ENCODE measurements around the gene GNB3. TPM values are rescaled to one million over a fixed set of nuclear protein-coding genes. Genes with fewer than 3 reads are reported as not detected.

The GNB3 gene
- total and polyA plus RNA-seq, 9 of the 15 experiments (the other 6 are each of a cell fraction or from before 2014, with no cell fraction given): 1.4 to 5.8 (median 2.0) TPM

DNA sequence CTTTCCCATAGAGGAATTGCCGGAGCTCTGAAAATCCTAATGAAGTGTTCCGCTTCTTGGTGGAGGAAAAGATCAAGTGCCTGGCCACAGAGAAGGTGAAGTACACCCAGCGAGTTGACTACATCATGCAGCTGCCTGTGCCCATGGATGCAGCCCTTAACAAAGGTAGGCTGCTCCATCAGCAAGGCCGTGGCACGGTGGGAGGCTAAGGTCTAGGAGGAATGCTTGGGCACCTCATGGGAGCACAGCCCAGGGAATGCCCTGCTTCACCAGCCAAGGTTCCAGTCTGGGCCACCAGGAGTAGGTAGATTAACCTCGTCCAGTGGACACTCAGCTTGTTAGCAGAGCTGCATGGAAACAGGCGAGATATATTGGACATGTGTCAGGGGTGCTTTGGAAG is 20.2 kb downstream of the GNB3 start:
- no peaks in the 10 kb centered on the region for H3K27me3 ChIP-seq (ENCODE audit: control insufficient read depth in 2 of 2, insufficient read depth in 2 of 2, low read length in 2 of 2)
- no peak overlapping the region for H3K27ac ChIP-seq (ENCODE audit: extremely low read depth, low read depth, low read length)
- CTCF ChIA-PET (ENCODE audit: low intra/inter-chr PET ratio): no interaction called here
- in situ Hi-C loops (cut with MboI) (no loop called here), intact Hi-C loops (cut with micrococcal nuclease) (no loop called here)
- peaks cover 91% of the 10 kb centered on the region for H3K36me3 ChIP-seq (ENCODE audit: control insufficient read depth, insufficient read depth, low read length)
- no peak for DNase-seq (ENCODE audit: extremely low read depth in 1 of 4, low spot score in 3 of 4)
- no peak overlapping the region for H3K4me2 ChIP-seq (ENCODE audit: insufficient read depth, low read length)
- H4K20me1 ChIP-seq (replicated peaks; ENCODE audit: control insufficient read depth, insufficient read depth, low read length): no peaks in the 10 kb centered on the region
- no peak overlapping the region for H2AFZ ChIP-seq (ENCODE audit: low read depth, low read length)
- FAIRE-seq: no peak
- no TSS peak for BruUV-seq (replicated peaks)
- no peaks in the 10 kb centered on the region for H3K79me2 ChIP-seq (ENCODE audit: control insufficient read depth, insufficient read depth, low read length)
- POLR2A ChIA-PET: interaction anchor here (0.6 to 1.3 kb wide), 2 partner anchors 8 to 44 kb away, joined by 3 to 10 read pairs; partner anchors contain the start of gene USP5
- peaks cover under 1 to 2% of the 10 kb centered on the region in 2 experiments; a peak in 3 of 5 replicates for H3K4me1 ChIP-seq (replicated peaks in 1 of 2; ENCODE audit: control insufficient read depth in 2 of 2, insufficient read depth in 2 of 2, low read length in 2 of 2)
- WGBS (ENCODE audit: insufficient coverage, low coverage, missing lambda C conversion rate): 100% methylated on average over 5 of the region's 7 CpGs
- no peaks in the 10 kb centered on the region for H3K9me3 ChIP-seq (replicated peaks; ENCODE audit: control insufficient read depth, insufficient read depth, low read depth, low read length)
- H3K9ac ChIP-seq (ENCODE audit: insufficient read depth in 1 of 2, low read depth in 2 of 2, low read length in 2 of 2): no peak overlapping the region
- no peaks in the 10 kb centered on the region for H3K9me1 ChIP-seq (ENCODE audit: control insufficient read depth, insufficient read depth, low read length)
- H3K4me3 ChIP-seq: no peak overlapping the region
- no peak for ATAC-seq
- TF ChIP-seq ZNF121 (CRISPR knock-in tag; conservative IDR thresholded peaks at IDR 0.05): no peak
- TF ChIP-seq, protein P1, sequence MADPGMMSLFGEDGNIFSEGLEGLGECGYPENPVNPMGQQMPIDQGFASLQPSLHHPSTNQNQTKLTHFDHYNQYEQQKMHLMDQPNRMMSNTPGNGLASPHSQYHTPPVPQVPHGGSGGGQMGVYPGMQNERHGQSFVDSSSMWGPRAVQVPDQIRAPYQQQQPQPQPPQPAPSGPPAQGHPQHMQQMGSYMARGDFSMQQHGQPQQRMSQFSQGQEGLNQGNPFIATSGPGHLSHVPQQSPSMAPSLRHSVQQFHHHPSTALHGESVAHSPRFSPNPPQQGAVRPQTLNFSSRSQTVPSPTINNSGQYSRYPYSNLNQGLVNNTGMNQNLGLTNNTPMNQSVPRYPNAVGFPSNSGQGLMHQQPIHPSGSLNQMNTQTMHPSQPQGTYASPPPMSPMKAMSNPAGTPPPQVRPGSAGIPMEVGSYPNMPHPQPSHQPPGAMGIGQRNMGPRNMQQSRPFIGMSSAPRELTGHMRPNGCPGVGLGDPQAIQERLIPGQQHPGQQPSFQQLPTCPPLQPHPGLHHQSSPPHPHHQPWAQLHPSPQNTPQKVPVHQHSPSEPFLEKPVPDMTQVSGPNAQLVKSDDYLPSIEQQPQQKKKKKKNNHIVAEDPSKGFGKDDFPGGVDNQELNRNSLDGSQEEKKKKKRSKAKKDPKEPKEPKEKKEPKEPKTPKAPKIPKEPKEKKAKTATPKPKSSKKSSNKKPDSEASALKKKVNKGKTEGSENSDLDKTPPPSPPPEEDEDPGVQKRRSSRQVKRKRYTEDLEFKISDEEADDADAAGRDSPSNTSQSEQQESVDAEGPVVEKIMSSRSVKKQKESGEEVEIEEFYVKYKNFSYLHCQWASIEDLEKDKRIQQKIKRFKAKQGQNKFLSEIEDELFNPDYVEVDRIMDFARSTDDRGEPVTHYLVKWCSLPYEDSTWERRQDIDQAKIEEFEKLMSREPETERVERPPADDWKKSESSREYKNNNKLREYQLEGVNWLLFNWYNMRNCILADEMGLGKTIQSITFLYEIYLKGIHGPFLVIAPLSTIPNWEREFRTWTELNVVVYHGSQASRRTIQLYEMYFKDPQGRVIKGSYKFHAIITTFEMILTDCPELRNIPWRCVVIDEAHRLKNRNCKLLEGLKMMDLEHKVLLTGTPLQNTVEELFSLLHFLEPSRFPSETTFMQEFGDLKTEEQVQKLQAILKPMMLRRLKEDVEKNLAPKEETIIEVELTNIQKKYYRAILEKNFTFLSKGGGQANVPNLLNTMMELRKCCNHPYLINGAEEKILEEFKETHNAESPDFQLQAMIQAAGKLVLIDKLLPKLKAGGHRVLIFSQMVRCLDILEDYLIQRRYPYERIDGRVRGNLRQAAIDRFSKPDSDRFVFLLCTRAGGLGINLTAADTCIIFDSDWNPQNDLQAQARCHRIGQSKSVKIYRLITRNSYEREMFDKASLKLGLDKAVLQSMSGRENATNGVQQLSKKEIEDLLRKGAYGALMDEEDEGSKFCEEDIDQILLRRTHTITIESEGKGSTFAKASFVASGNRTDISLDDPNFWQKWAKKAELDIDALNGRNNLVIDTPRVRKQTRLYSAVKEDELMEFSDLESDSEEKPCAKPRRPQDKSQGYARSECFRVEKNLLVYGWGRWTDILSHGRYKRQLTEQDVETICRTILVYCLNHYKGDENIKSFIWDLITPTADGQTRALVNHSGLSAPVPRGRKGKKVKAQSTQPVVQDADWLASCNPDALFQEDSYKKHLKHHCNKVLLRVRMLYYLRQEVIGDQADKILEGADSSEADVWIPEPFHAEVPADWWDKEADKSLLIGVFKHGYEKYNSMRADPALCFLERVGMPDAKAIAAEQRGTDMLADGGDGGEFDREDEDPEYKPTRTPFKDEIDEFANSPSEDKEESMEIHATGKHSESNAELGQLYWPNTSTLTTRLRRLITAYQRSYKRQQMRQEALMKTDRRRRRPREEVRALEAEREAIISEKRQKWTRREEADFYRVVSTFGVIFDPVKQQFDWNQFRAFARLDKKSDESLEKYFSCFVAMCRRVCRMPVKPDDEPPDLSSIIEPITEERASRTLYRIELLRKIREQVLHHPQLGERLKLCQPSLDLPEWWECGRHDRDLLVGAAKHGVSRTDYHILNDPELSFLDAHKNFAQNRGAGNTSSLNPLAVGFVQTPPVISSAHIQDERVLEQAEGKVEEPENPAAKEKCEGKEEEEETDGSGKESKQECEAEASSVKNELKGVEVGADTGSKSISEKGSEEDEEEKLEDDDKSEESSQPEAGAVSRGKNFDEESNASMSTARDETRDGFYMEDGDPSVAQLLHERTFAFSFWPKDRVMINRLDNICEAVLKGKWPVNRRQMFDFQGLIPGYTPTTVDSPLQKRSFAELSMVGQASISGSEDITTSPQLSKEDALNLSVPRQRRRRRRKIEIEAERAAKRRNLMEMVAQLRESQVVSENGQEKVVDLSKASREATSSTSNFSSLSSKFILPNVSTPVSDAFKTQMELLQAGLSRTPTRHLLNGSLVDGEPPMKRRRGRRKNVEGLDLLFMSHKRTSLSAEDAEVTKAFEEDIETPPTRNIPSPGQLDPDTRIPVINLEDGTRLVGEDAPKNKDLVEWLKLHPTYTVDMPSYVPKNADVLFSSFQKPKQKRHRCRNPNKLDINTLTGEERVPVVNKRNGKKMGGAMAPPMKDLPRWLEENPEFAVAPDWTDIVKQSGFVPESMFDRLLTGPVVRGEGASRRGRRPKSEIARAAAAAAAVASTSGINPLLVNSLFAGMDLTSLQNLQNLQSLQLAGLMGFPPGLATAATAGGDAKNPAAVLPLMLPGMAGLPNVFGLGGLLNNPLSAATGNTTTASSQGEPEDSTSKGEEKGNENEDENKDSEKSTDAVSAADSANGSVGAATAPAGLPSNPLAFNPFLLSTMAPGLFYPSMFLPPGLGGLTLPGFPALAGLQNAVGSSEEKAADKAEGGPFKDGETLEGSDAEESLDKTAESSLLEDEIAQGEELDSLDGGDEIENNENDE (IDR thresholded peaks at IDR 0.05; ENCODE audit: low read depth, low read length): no peak
- no peak for TF ChIP-seq CBX1 (IDR thresholded peaks at IDR 0.05; ENCODE audit: low read depth)
- no peak for TF ChIP-seq OTX1 (CRISPR knock-in tag; IDR thresholded peaks at IDR 0.05)
- TF ChIP-seq THRAP3 (IDR thresholded peaks at IDR 0.05; ENCODE audit: borderline replicate concordance): no peak
- TF ChIP-seq E2F5 (CRISPR knock-in tag; IDR thresholded peaks at IDR 0.05): no peak
- TF ChIP-seq CTBP1 (IDR thresholded peaks at IDR 0.05; ENCODE audit: borderline replicate concordance): no peak
- TF ChIP-seq CREB5 (CRISPR knock-in tag; IDR thresholded peaks at IDR 0.05): no peak

All from K562 (cell line).